NCI-H774 (cell line): ENCODE measurements around the gene CYP21A2.
A peak's percentile ranks its signal among the peaks of the same experiment; 100 is the strongest.
"Not testable (repeated sequence)": the region's sequence is repeated elsewhere in the genome, so short reads cannot be mapped to it uniquely, and the experiment has no call there.

Experiments
- DNase-seq: peaks from one replicate; lab custom pipeline; 2025; lab: John Stamatoyannopoulos, UW

The CYP21A2 gene

GRCh38 chr6:32035283-32036013, 2.8 kb upstream of the CYP21A2 start:
- DNase-seq, result not testable (repeated sequence)

- DNase-seq, result not testable (repeated sequence)
These were observed 1.1 kb upstream of the CYP21A2 start for GRCh38 chr6:32037136-32037535.

- DNase-seq, result not testable (repeated sequence)
These were observed 663 bp downstream of the CYP21A2 start for GRCh38 chr6:32038878-32039277.

GRCh38 chr6:32039321-32040274, 1.4 kb downstream of the CYP21A2 start:
- DNase-seq, result not testable (repeated sequence)

GRCh38 chr6:32040299-32041049, 2.3 kb downstream of the CYP21A2 start:
- DNase-seq, result not testable (repeated sequence)

- DNase-seq, result not testable (repeated sequence)
These were observed 2.8 kb downstream of the CYP21A2 start for GRCh38 chr6:32041050-32041321.

GRCh38 chr6:32041385-32041784, 3.2 kb downstream of the CYP21A2 start:
- not testable (repeated sequence) for DNase-seq

GRCh38 chr6:32042276-32042675, 4.1 kb downstream of the CYP21A2 start:
- DNase-seq, result not testable (repeated sequence)

GRCh38 chr6:32043589-32044380, 5.6 kb downstream of the CYP21A2 start:
- DNase-seq, result not testable (repeated sequence)

- not testable (repeated sequence) for DNase-seq
These were observed 6.7 kb downstream of the CYP21A2 start for GRCh38 chr6:32044916-32045315.

GRCh38 chr6:32045811-32046449, 7.7 kb downstream of the CYP21A2 start:
- no peak for DNase-seq

- no peak for DNase-seq
These were observed 8.4 kb downstream of the CYP21A2 start for GRCh38 chr6:32046450-32047083.

GRCh38 chr6:32047084-32047478, 8.9 kb downstream of the CYP21A2 start:
- no peak for DNase-seq

- no peak for DNase-seq
These were observed 9.3 kb downstream of the CYP21A2 start for GRCh38 chr6:32047539-32047854.

- DNase-seq, result peak; percentile 27
These were observed 9.9 kb downstream of the CYP21A2 start for GRCh38 chr6:32047855-32048766.

GRCh38 chr6:32049149-32049548, 10.9 kb downstream of the CYP21A2 start:
- not testable (repeated sequence) for DNase-seq

- DNase-seq, result not testable (repeated sequence)
These were observed 11.5 kb downstream of the CYP21A2 start for GRCh38 chr6:32049736-32050135.

- DNase-seq, result no peak
These were observed 12.3 kb downstream of the CYP21A2 start for GRCh38 chr6:32050562-32050961.

GRCh38 chr6:32052626-32053025, 14.4 kb downstream of the CYP21A2 start:
- not testable (repeated sequence) for DNase-seq

GRCh38 chr6:32053314-32053713, 15.1 kb downstream of the CYP21A2 start:
- not testable (repeated sequence) for DNase-seq
